A673 (cell line): Measurements from ENCODE around the gene CD8A.

Experiments
- CTCF ChIP-seq: fragments of 300-800, 200-600 bp; sonication (generic); conservative IDR thresholded peaks from 2 replicates; pipeline ENCODE4 v1.5.1; 2017; ENCODE audit warnings: low read depth, mild to moderate bottlenecking, antibody characterized with exemption, low read length, moderate library complexity, mixed read lengths
- EZH2 ChIP-seq: fragments of 200-600 bp; sonication (generic); IDR thresholded peaks from 2 replicates; pipeline ENCODE4 v1.6.1; 2017; ENCODE audit warnings: borderline replicate concordance, low read depth, mild to moderate bottlenecking, mixed read lengths, antibody characterized with exemption, low read length; ENCODE audit not compliant: poor library complexity, severe bottlenecking

GRCh38 chr2:86806059-86806857, 15.5 kb upstream of the CD8A start:
- no peak for TF ChIP-seq CTCF
- TF ChIP-seq EZH2, result no peak
